Suprapubic skin (tissue), 3 donors: Measurements from ENCODE around the gene FETUB.

ENCODE experiments used
- EP300 ChIP-seq: sonication (generic); formaldehyde crosslinking; IDR thresholded peaks from one replicate; pipeline ENCODE4 v1.6.1; 2017; ENCODE audit warnings: antibody characterized with exemption
- TF ChIP-seq, protein P1 (sequence below), 2 donors: fragments of 200-600 bp in 1 of 2; fragments of 450-650 bp in 1 of 2; sonication (generic) in 1 of 2; IDR thresholded peaks; one replicate each; pipeline ENCODE4 v1.5.1; 2016 to 2019; ENCODE audit warnings: antibody characterized with exemption in 2 of 2, mild to moderate bottlenecking in 1 of 2, moderate library complexity in 1 of 2

DNA sequence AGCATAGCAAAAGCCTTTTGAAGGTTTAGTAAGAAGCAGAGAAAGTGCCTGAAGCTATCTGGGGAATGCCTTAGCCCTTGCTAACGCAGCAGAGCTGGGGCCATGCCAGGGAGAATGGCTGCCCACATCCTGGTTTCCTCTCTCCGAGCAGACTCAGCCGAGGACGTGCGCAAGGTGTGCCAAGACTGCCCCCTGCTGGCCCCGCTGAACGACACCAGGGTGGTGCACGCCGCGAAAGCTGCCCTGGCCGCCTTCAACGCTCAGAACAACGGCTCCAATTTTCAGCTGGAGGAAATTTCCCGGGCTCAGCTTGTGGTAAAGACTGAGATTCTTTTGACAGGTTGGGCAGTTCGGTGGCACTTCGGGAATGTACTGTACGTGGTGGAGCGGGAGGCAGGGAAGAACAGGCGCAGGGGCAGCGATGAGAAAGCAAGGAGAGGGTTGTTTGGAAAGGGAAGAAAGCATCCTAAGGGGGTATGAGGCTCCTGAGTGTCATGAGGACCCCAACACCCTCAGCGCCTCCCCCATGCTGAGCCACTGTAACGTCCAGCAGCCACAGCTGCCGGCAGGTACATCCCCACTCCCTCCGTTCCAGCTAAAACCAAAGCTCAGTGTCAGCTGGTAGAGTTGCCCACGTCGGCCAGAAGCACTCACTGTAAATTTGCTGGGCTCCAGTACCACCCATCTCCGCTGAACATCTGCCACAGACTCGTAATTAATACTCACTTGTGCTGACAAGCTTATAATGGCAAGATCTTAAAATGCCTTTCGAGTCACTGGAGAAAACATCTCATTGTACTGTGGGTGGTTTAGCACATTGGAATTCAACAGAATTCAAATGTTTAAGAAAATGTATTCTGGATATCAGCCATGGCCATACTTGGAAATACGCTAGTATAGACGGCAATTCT lies 22.9 kb upstream of the FETUB start:
- no peak for TF ChIP-seq EP300
- TF ChIP-seq, protein P1, sequence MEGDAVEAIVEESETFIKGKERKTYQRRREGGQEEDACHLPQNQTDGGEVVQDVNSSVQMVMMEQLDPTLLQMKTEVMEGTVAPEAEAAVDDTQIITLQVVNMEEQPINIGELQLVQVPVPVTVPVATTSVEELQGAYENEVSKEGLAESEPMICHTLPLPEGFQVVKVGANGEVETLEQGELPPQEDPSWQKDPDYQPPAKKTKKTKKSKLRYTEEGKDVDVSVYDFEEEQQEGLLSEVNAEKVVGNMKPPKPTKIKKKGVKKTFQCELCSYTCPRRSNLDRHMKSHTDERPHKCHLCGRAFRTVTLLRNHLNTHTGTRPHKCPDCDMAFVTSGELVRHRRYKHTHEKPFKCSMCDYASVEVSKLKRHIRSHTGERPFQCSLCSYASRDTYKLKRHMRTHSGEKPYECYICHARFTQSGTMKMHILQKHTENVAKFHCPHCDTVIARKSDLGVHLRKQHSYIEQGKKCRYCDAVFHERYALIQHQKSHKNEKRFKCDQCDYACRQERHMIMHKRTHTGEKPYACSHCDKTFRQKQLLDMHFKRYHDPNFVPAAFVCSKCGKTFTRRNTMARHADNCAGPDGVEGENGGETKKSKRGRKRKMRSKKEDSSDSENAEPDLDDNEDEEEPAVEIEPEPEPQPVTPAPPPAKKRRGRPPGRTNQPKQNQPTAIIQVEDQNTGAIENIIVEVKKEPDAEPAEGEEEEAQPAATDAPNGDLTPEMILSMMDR (IDR thresholded peaks at IDR 0.05): peak; percentile 80 to 86
